GM23338 (cell line): ENCODE data around the gene BCL7C.

Experiments used
- CREB1 ChIP-seq: fragments of 250-450 bp; sonication (Bioruptor Pico); IDR thresholded peaks from 2 replicates; pipeline ENCODE4 v1.5.0; 2020; ENCODE audit warnings: low read depth, mild to moderate bottlenecking, moderate library complexity
- CTCF ChIP-seq, 2 experiments: fragments of 200-600 bp in 1 of 2; sonication (generic) in 1 of 2; conservative IDR thresholded peaks; 2 replicates each; pipeline versions ENCODE4 v1.5.1 to v1.6.1; 2016 to 2017; ENCODE audit warnings: antibody characterized with exemption in 2 of 2, low read depth in 2 of 2, mild to moderate bottlenecking in 2 of 2, moderate library complexity in 1 of 2
- ETS1 ChIP-seq: IDR thresholded peaks from 2 replicates; pipeline ENCODE4 v1.6.1; 2016; ENCODE audit warnings: antibody characterized with exemption
- EZH2 ChIP-seq: fragments of 200-600 bp; sonication (generic); IDR thresholded peaks from one replicate; pipeline ENCODE4 v1.8.0; 2017; ENCODE audit warnings: antibody characterized with exemption, mild to moderate bottlenecking, low read depth; ENCODE audit not compliant: unreplicated experiment
- EZH2phosphoT487 ChIP-seq: fragments of 200-600 bp; sonication (generic); IDR thresholded peaks from one replicate; pipeline ENCODE4 v1.8.1; 2018; ENCODE audit warnings: antibody characterized with exemption; ENCODE audit not compliant: unreplicated experiment
- JUNB ChIP-seq: IDR thresholded peaks from one replicate; pipeline ENCODE4 v1.6.1; 2016; ENCODE audit warnings: antibody characterized with exemption; ENCODE audit not compliant: unreplicated experiment
- NANOG ChIP-seq: IDR thresholded peaks from 2 replicates; pipeline ENCODE4 v1.6.1; 2016; ENCODE audit warnings: antibody characterized with exemption, borderline replicate concordance
- POLR2AphosphoS5 ChIP-seq: IDR thresholded peaks from 2 replicates; pipeline ENCODE4 v1.6.1; 2016; ENCODE audit warnings: antibody characterized with exemption, low read depth
- REST ChIP-seq: IDR thresholded peaks from one replicate; pipeline ENCODE4 v1.6.1; 2018; ENCODE audit warnings: antibody characterized with exemption; ENCODE audit not compliant: unreplicated experiment
- STAT1 ChIP-seq: IDR thresholded peaks from one replicate; pipeline ENCODE4 v1.6.1; 2016; ENCODE audit warnings: antibody characterized with exemption; ENCODE audit not compliant: unreplicated experiment
- ZNF114 ChIP-seq: fragments of 250-450 bp; sonication (Bioruptor Pico); IDR thresholded peaks from 2 replicates; pipeline ENCODE4 v1.5.0; 2020; ENCODE audit warnings: mild to moderate bottlenecking, moderate library complexity
- ZNF331 ChIP-seq: fragments of 250-450 bp; sonication (Bioruptor Pico); IDR thresholded peaks from 2 replicates; pipeline ENCODE4 v1.5.0; 2020; ENCODE audit warnings: low read depth, mild to moderate bottlenecking, moderate library complexity
- ZNF462 ChIP-seq: fragments of 250-450 bp; sonication (Bioruptor Pico); IDR thresholded peaks from 2 replicates; pipeline ENCODE4 v1.5.0; 2020; ENCODE audit warnings: mild to moderate bottlenecking, moderate library complexity

GRCh38 chr16:30928390-30928789, 34.5 kb upstream of the BCL7C start:
- TF ChIP-seq NANOG (no peak), EZH2phosphoT487 (no peak), CTCF (conservative IDR thresholded peaks at IDR 0.05; ENCODE audit: low read depth in 2 of 2) (no peak), POLR2AphosphoS5 (no peak), ZNF114 (CRISPR knock-in tag) (no peak), EZH2 (no peak), STAT1 (no peak), CREB1 (CRISPR knock-in tag) (no peak), REST (no peak), JUNB (no peak), ZNF331 (no peak), ZNF462 (CRISPR knock-in tag) (no peak), ETS1 (no peak)
